H9 (cell line): Measurements from ENCODE around the gene DYNLT4. TPM values are rescaled to one million over a fixed set of nuclear protein-coding genes. Genes with fewer than 3 reads are reported as not detected.

Experiments used
- DNase-seq: peaks from one replicate; pipeline ENCODE4 v3.0.0-alpha.2; 2017
- H2AFZ ChIP-seq: one replicate; pipeline ENCODE4 v1.6.1; 2013; ENCODE audit warnings: mild to moderate bottlenecking, low read length, control low read depth, moderate library complexity
- H2AK5ac ChIP-seq: 2 replicates; pipeline ENCODE4 v1.6.1; 2013; ENCODE audit warnings: low read length, control low read depth, mixed read lengths; ENCODE audit not compliant: insufficient read length
- H2BK120ac ChIP-seq: one replicate; pipeline ENCODE4 v1.6.1; 2013; ENCODE audit warnings: low read depth, mild to moderate bottlenecking, low read length, control low read depth, inconsistent platforms; ENCODE audit not compliant: poor library complexity, severe bottlenecking
- H2BK12ac ChIP-seq: 2 replicates; pipeline ENCODE4 v1.6.1; 2013; ENCODE audit warnings: low read length, control low read depth, mixed read lengths, low read depth; ENCODE audit not compliant: insufficient read length
- H2BK15ac ChIP-seq: 2 replicates; pipeline ENCODE4 v1.6.1; 2013; ENCODE audit warnings: low read depth, low read length, control low read depth
- H2BK20ac ChIP-seq: one replicate; pipeline ENCODE4 v1.6.1; 2013; ENCODE audit warnings: low read depth, mild to moderate bottlenecking, low read length, control low read depth, inconsistent platforms; ENCODE audit not compliant: poor library complexity, severe bottlenecking
- H2BK5ac ChIP-seq: 2 replicates; pipeline ENCODE4 v1.6.1; 2013; ENCODE audit warnings: low read length, control low read depth, mixed read lengths; ENCODE audit not compliant: insufficient read length
- H3K14ac ChIP-seq: 2 replicates; pipeline ENCODE4 v1.6.1; 2013; ENCODE audit warnings: low read length, control low read depth; ENCODE audit not compliant: insufficient read depth
- H3K18ac ChIP-seq: 2 replicates; pipeline ENCODE4 v1.6.1; 2013; ENCODE audit warnings: low read depth, mild to moderate bottlenecking, mixed read lengths, low read length, control low read depth; ENCODE audit not compliant: insufficient read length
- H3K23ac ChIP-seq: 2 replicates; pipeline ENCODE4 v1.6.1; 2013; ENCODE audit warnings: low read length, control low read depth, mixed read lengths, low read depth; ENCODE audit not compliant: insufficient read length
- H3K23me2 ChIP-seq: 2 replicates; pipeline ENCODE4 v1.6.1; 2013; ENCODE audit warnings: low read depth, mild to moderate bottlenecking, mixed read lengths, low read length, control low read depth; ENCODE audit not compliant: insufficient read length, poor library complexity, severe bottlenecking
- H3K27ac ChIP-seq: 2 replicates; pipeline ENCODE4 v1.5.1; 2013; ENCODE audit warnings: low read length, control low read depth, mixed read lengths, low read depth; ENCODE audit not compliant: insufficient read length
- H3K27me3 ChIP-seq: 2 replicates; pipeline ENCODE4 v1.6.1; 2013; ENCODE audit warnings: low read length, control low read depth, inconsistent platforms; ENCODE audit not compliant: insufficient read depth
- H3K4ac ChIP-seq: 2 replicates; pipeline ENCODE4 v1.6.1; 2013; ENCODE audit warnings: low read depth, mild to moderate bottlenecking, control low read depth, inconsistent platforms, low read length, moderate library complexity
- H3K4me1 ChIP-seq: 2 replicates; pipeline ENCODE4 v1.6.1; 2013; ENCODE audit warnings: low read length, control low read depth, inconsistent platforms; ENCODE audit not compliant: insufficient read depth
- H3K4me2 ChIP-seq: 2 replicates; pipeline ENCODE4 v1.6.1; 2013; ENCODE audit warnings: low read length, control low read depth, mixed read lengths; ENCODE audit not compliant: insufficient read length, insufficient read depth
- H3K56ac ChIP-seq: 2 replicates; pipeline ENCODE4 v1.6.1; 2013; ENCODE audit warnings: low read depth, mild to moderate bottlenecking, mixed read lengths, low read length, control low read depth; ENCODE audit not compliant: insufficient read length
- H3K79me1 ChIP-seq: 2 replicates; pipeline ENCODE4 v1.6.1; 2013; ENCODE audit warnings: low read depth, mild to moderate bottlenecking, moderate library complexity, low read length, control low read depth, inconsistent platforms; ENCODE audit not compliant: insufficient read depth, poor library complexity, severe bottlenecking
- H3K79me2 ChIP-seq: 2 replicates; pipeline ENCODE4 v1.6.1; 2013; ENCODE audit warnings: low read length, control low read depth, inconsistent platforms; ENCODE audit not compliant: insufficient read depth
- H3K9ac ChIP-seq: 2 replicates; pipeline ENCODE4 v1.6.1; 2013; ENCODE audit warnings: low read length, control low read depth, mixed read lengths; ENCODE audit not compliant: insufficient read length; ENCODE audit errors: extremely low read depth
- H3K9me3 ChIP-seq: one replicate; pipeline ENCODE4 v1.6.1; 2013; ENCODE audit warnings: low read depth, low read length, inconsistent platforms; ENCODE audit not compliant: control insufficient read depth
- H3T11ph ChIP-seq: one replicate; pipeline ENCODE4 v1.6.1; 2013; ENCODE audit warnings: mild to moderate bottlenecking, low read length, control low read depth, inconsistent platforms
- H4K20me1 ChIP-seq: one replicate; pipeline ENCODE4 v1.6.1; 2013; ENCODE audit not compliant: control insufficient read depth, insufficient read length, insufficient read depth
- H4K5ac ChIP-seq: 2 replicates; pipeline ENCODE4 v1.6.1; 2013; ENCODE audit warnings: low read depth, mild to moderate bottlenecking, mixed read lengths, low read length, control low read depth; ENCODE audit not compliant: insufficient read length
- H4K8ac ChIP-seq: replicated peaks from 2 replicates; pipeline ENCODE4 v1.6.1; 2013; ENCODE audit warnings: low read length, control low read depth, mixed read lengths, low read depth; ENCODE audit not compliant: insufficient read length
- H4K91ac ChIP-seq: 2 replicates; pipeline ENCODE4 v1.6.1; 2013; ENCODE audit warnings: low read depth, mild to moderate bottlenecking, moderate library complexity, mixed read lengths, low read length, control low read depth; ENCODE audit not compliant: insufficient read length
- H3K27ac Mint-ChIP-seq, 3 experiments: 2 replicates in 2 of 3; 3 replicates in 1 of 3; pipeline ENCODE4 v1.8.0; 2020 to 2021; ENCODE audit warnings: mixed read lengths in 3 of 3, mild to moderate bottlenecking in 1 of 3, moderate library complexity in 1 of 3
- H3K27me3 Mint-ChIP-seq: 2 replicates; pipeline ENCODE4 v1.8.0; 2021; ENCODE audit warnings: low read depth, mild to moderate bottlenecking, moderate library complexity, mixed read lengths
- H3K36me3 Mint-ChIP-seq, 3 experiments: 2 replicates in 2 of 3; 3 replicates in 1 of 3; pipeline ENCODE4 v1.8.0; 2020 to 2021; ENCODE audit warnings: low read depth in 3 of 3, mixed read lengths in 3 of 3; ENCODE audit not compliant: insufficient read depth in 1 of 3
- H3K4me1 Mint-ChIP-seq, 2 experiments: 2 replicates each; pipeline ENCODE4 v1.8.0; 2020; ENCODE audit warnings: mixed read lengths in 2 of 2
- H3K4me3 Mint-ChIP-seq, 2 experiments: 2 replicates in 1 of 2; 3 replicates in 1 of 2; pipeline ENCODE4 v1.8.0; 2020 to 2021; ENCODE audit warnings: mild to moderate bottlenecking in 2 of 2, mixed read lengths in 2 of 2, moderate library complexity in 1 of 2
- H3K9me3 Mint-ChIP-seq, 2 experiments: 2 replicates in 1 of 2; 3 replicates in 1 of 2; pipeline ENCODE4 v1.8.0; 2020; ENCODE audit warnings: mild to moderate bottlenecking in 2 of 2, mixed read lengths in 2 of 2, moderate library complexity in 1 of 2
- WGBS: extraction: QIAGEN DNeasy Blood & Tissue Kit; methylation state at CpG from one replicate; pipeline ENCODE4 v1.1.7; 2013; ENCODE audit warnings: missing lambda C conversion rate, low lambda C conversion rate, mixed read lengths; ENCODE audit not compliant: insufficient read length; ENCODE audit errors: extremely low coverage; 5-methylcytosine and 5-hydroxymethylcytosine counted together
- long read RNA-seq: library from polyadenylated mRNA; unstranded; transcript quantifications from one replicate; pipeline ENCODE4 v2.0.0, GENCODE V29; 2020
- total RNA-seq: library from RNA; stranded (reverse); gene quantifications from 2 replicates; pipeline ENCODE4 v1.2.1, GENCODE V29; 2021
- TF ChIP-seq, protein P1 (sequence below): fragments of 200-600 bp; sonication (generic); conservative IDR thresholded peaks from 3 replicates; pipeline ENCODE4 v1.8.0; 2021; ENCODE audit warnings: antibody characterized with exemption, mild to moderate bottlenecking

The DYNLT4 gene, protein sequence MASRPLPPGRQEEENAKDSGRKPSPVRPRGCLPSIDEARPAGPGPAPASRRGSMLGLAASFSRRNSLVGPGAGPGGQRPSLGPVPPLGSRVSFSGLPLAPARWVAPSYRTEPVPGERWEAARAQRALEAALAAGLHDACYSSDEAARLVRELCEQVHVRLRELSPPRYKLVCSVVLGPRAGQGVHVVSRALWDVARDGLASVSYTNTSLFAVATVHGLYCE
- total RNA-seq: not detected in 2 replicates
- long read RNA-seq: 0 reads

DNA sequence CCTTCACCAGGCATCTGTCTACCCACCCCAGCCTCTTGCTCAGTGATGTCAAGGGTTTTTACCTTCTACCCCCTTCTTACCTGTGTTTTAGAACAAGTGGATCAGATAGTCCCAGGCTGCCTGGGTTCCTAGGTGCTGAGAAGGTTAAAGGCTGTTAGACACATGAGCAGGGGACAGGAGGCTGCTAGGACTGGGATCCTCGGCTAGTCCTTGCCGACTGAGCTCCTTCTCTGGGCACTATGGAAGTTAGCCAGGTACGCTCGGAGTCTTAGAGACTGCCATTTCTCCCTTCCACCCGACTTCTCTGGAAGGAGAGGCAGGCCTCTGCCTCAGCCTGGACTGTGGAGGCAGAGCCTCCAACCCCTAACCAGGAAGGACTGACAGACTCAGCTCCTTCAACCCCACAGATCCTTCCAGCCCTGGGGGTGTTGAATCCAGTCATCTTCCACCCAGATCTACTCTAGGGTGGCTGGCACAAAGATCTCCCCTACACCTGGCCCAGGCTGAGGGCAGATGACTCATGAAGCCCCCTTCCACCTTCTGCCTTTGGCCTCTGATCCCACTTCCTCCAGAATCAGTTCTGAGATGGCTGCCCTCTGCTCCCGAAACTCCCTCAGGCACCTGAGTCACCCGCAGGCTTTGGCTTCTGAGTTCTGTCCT is at the start of gene DYNLT4:
TSS of gene DYNLT4 (minus strand) at position 648 of the 660 bp plus-strand sequence. CDS start 683 bp downstream, outside the sequence.
- peaks cover 3% of the 10 kb centered on the region for H3K23me2 ChIP-seq
- WGBS: no CpG with 5 or more reads among the region's 7 CpGs
- H2BK15ac ChIP-seq: no peak within 1 kb of the TSS
- no peaks in the 10 kb centered on the region for H3K27me3 ChIP-seq
- H4K91ac ChIP-seq: peak within 1 kb of the TSS; percentile 96
- H2AK5ac ChIP-seq: peak within 1 kb of the TSS; percentile 7
- peak within 1 kb of the TSS; percentile 85 for H3K27ac ChIP-seq
- H3K27ac Mint-ChIP-seq: peak within 1 kb of the TSS; percentile 95 to 100 (median 96)
- H3K4me3 Mint-ChIP-seq: peak within 1 kb of the TSS; percentile 21 to 58; a peak in 4 of 5 replicates
- H3K27me3 Mint-ChIP-seq: no peaks in the 10 kb centered on the region; the same call in 1 of the 2 replicates
- no peaks in the 10 kb centered on the region for H3K9me3 ChIP-seq
- peak within 1 kb of the TSS; percentile 47 for H2BK5ac ChIP-seq
- peak within 1 kb of the TSS; percentile 82 for H2BK120ac ChIP-seq
- no peak within 1 kb of the TSS for H2BK20ac ChIP-seq
- H3K79me1 ChIP-seq: no peaks in the 10 kb centered on the region
- H4K20me1 ChIP-seq: no peaks in the 10 kb centered on the region
- H2AFZ ChIP-seq: no peak within 1 kb of the TSS
- TF ChIP-seq, protein P1, sequence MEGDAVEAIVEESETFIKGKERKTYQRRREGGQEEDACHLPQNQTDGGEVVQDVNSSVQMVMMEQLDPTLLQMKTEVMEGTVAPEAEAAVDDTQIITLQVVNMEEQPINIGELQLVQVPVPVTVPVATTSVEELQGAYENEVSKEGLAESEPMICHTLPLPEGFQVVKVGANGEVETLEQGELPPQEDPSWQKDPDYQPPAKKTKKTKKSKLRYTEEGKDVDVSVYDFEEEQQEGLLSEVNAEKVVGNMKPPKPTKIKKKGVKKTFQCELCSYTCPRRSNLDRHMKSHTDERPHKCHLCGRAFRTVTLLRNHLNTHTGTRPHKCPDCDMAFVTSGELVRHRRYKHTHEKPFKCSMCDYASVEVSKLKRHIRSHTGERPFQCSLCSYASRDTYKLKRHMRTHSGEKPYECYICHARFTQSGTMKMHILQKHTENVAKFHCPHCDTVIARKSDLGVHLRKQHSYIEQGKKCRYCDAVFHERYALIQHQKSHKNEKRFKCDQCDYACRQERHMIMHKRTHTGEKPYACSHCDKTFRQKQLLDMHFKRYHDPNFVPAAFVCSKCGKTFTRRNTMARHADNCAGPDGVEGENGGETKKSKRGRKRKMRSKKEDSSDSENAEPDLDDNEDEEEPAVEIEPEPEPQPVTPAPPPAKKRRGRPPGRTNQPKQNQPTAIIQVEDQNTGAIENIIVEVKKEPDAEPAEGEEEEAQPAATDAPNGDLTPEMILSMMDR: no peak
- H3T11ph ChIP-seq: peak within 1 kb of the TSS; percentile 78
- H3K18ac ChIP-seq: peak within 1 kb of the TSS; percentile 92
- peaks cover 3 to 40% (median 26%) of the 10 kb centered on the region in 3 experiments for H3K36me3 Mint-ChIP-seq
- H4K8ac ChIP-seq: peak within 1 kb of the TSS; percentile 17
- no peaks in the 10 kb centered on the region for H3K79me2 ChIP-seq
- H3K4ac ChIP-seq: peak within 1 kb of the TSS; percentile 86
- no peak for DNase-seq
- peak within 1 kb of the TSS; percentile 29 for H3K4me2 ChIP-seq
- H2BK12ac ChIP-seq: peak within 1 kb of the TSS; percentile 78
- peak within 1 kb of the TSS; percentile 51 for H3K9ac ChIP-seq
- peaks cover 10% of the 10 kb centered on the region; the same call in 1 of the 2 replicates for H3K4me1 ChIP-seq
- no peaks in the 10 kb centered on the region for H3K9me3 Mint-ChIP-seq
- peak within 1 kb of the TSS; percentile 89 for H3K14ac ChIP-seq
- peaks cover 35 to 36% of the 10 kb centered on the region in 2 experiments for H3K4me1 Mint-ChIP-seq
- H3K56ac ChIP-seq: no peak within 1 kb of the TSS
- no peak within 1 kb of the TSS for H3K23ac ChIP-seq
- H4K5ac ChIP-seq: peak within 1 kb of the TSS; percentile 35
